Fibroblast of mammary gland (primary cell): ENCODE data around the gene SH3BP5L.
"Not testable (repeated sequence)": the region's sequence is repeated elsewhere in the genome, so short reads cannot be mapped to it uniquely, and the experiment has no call there.

Experiments used
- DNase-seq: peaks from one replicate; pipeline ENCODE4 v3.0.0-alpha.2; 2010; ENCODE audit warnings: low read depth
- H3K4me3 ChIP-seq: 2 replicates; pipeline ENCODE4 v1.5.1; 2011; ENCODE audit warnings: low read depth, mild to moderate bottlenecking, low read length, moderate library complexity; ENCODE audit not compliant: control insufficient read depth
- CTCF ChIP-seq: conservative IDR thresholded peaks from 2 replicates; pipeline ENCODE4 v1.5.1; 2011; ENCODE audit warnings: low read depth, low read length, inconsistent platforms; ENCODE audit not compliant: control insufficient read depth, insufficient read depth

The SH3BP5L gene

GRCh38 chr1:248804771-248805681, 20.7 kb downstream of the SH3BP5L start:
- no peak for DNase-seq
- no peak overlapping the region for H3K4me3 ChIP-seq

GRCh38 chr1:248803501-248803900, 22.2 kb downstream of the SH3BP5L start:
- DNase-seq, H3K4me3 ChIP-seq: not testable (repeated sequence)

More at GRCh38 chr1:248804771-248805681, 20.7 kb downstream of the SH3BP5L start:
- no peak for TF ChIP-seq CTCF

- no peak for TF ChIP-seq CTCF
- H3K4me3 ChIP-seq, result no peak overlapping the region
- no peak for DNase-seq
Observed at GRCh38 chr1:248802454-248802853, 23.3 kb downstream of the SH3BP5L start.

GRCh38 chr1:248800459-248800858, 25.3 kb downstream of the SH3BP5L start:
- TF ChIP-seq CTCF, result no peak
- DNase-seq, result no peak
- no peak overlapping the region for H3K4me3 ChIP-seq

- H3K4me3 ChIP-seq, result no peak overlapping the region
- no peak for DNase-seq
- no peak for TF ChIP-seq CTCF
Observed at GRCh38 chr1:248798791-248799190, 26.9 kb downstream of the SH3BP5L start.

GRCh38 chr1:248794663-248795062, 31.1 kb downstream of the SH3BP5L start:
- not testable (repeated sequence) for H3K4me3 ChIP-seq

GRCh38 chr1:248793592-248793991, 32.1 kb downstream of the SH3BP5L start:
- TF ChIP-seq CTCF, result no peak
- DNase-seq, result no peak
- H3K4me3 ChIP-seq, result no peak overlapping the region

More at GRCh38 chr1:248794663-248795062, 31.1 kb downstream of the SH3BP5L start:
- DNase-seq, result not testable (repeated sequence)

- TF ChIP-seq CTCF, result no peak
- DNase-seq, result no peak
- no peak overlapping the region for H3K4me3 ChIP-seq
Observed at GRCh38 chr1:248792342-248792741, 33.4 kb downstream of the SH3BP5L start.
